Loucy (cell line): ENCODE measurements around the gene LAMC1.

Source experiments
- H2AFZ ChIP-seq: fragments of 200-600 bp; sonication (generic); 2 replicates; pipeline ENCODE4 v1.6.0; 2016; ENCODE audit warnings: antibody characterized with exemption, mild to moderate bottlenecking, low read length, moderate library complexity
- H3F3A ChIP-seq: fragments of 200-600 bp; 2 replicates; pipeline ENCODE4 v1.6.0; 2016; ENCODE audit warnings: antibody characterized with exemption, low read depth, mild to moderate bottlenecking
- H3K27me3 ChIP-seq: fragments of 200-600 bp; sonication (generic); 2 replicates; pipeline ENCODE4 v1.6.1; 2014; ENCODE audit warnings: low read length, mild to moderate bottlenecking; ENCODE audit not compliant: insufficient read depth, poor library complexity, severe bottlenecking
- H3K36me3 ChIP-seq: fragments of 200-600 bp; sonication (generic); 2 replicates; pipeline ENCODE4 v1.6.1; 2016; ENCODE audit warnings: low read length; ENCODE audit not compliant: insufficient read depth
- H3K4me1 ChIP-seq: fragments of 200-600 bp; sonication (generic); 2 replicates; pipeline ENCODE4 v1.5.1; 2014; ENCODE audit warnings: low read length, mild to moderate bottlenecking; ENCODE audit not compliant: insufficient read depth, poor library complexity, severe bottlenecking
- H3K4me2 ChIP-seq: fragments of 200-600 bp; sonication (generic); 2 replicates; pipeline ENCODE4 v1.6.0; 2014; ENCODE audit warnings: antibody characterized with exemption, low read length, low read depth, mild to moderate bottlenecking; ENCODE audit not compliant: poor library complexity, severe bottlenecking
- H3K4me3 ChIP-seq: fragments of 200-600 bp; sonication (generic); 2 replicates; pipeline ENCODE4 v1.5.1; 2014; ENCODE audit warnings: low read length, mild to moderate bottlenecking, mixed read lengths; ENCODE audit not compliant: poor library complexity, severe bottlenecking
- H3K79me2 ChIP-seq: fragments of 200-600 bp; sonication (generic); 2 replicates; pipeline ENCODE4 v1.6.1; 2014; ENCODE audit warnings: low read length; ENCODE audit not compliant: insufficient read depth
- H3K9ac ChIP-seq: fragments of 200-600 bp; sonication (generic); 2 replicates; pipeline ENCODE4 v1.6.0; 2014; ENCODE audit warnings: mild to moderate bottlenecking, low read depth, low read length, moderate library complexity; ENCODE audit not compliant: poor library complexity, severe bottlenecking
- H3K9me2 ChIP-seq: fragments of 200-600 bp; sonication (generic); replicated peaks from 2 replicates; pipeline ENCODE4 v1.6.1; 2016; ENCODE audit warnings: low read depth, low read length, mixed read lengths
- H3K9me3 ChIP-seq: fragments of 200-600 bp; sonication (generic); 2 replicates; pipeline ENCODE4 v1.6.1; 2014; ENCODE audit warnings: mild to moderate bottlenecking, antibody characterized with exemption, low read length, low read depth; ENCODE audit not compliant: insufficient read depth
- H4K20me1 ChIP-seq: fragments of 200-600 bp; sonication (generic); 2 replicates; pipeline ENCODE4 v1.6.0; 2014; ENCODE audit warnings: antibody characterized with exemption, low read length, mild to moderate bottlenecking; ENCODE audit not compliant: insufficient read depth, poor library complexity, severe bottlenecking
- EZH2phosphoT487 ChIP-seq: fragments of 200-600 bp; IDR thresholded peaks from 2 replicates; pipeline ENCODE4 v1.6.1; 2018; ENCODE audit warnings: antibody characterized with exemption, mild to moderate bottlenecking, moderate library complexity, borderline replicate concordance
- TF ChIP-seq, protein P1 (sequence below): fragments of 200-600 bp; sonication (generic); conservative IDR thresholded peaks from 2 replicates; pipeline ENCODE4 v1.5.1; 2014; ENCODE audit warnings: mild to moderate bottlenecking, antibody characterized with exemption, low read length

Gene LAMC1

DNA sequence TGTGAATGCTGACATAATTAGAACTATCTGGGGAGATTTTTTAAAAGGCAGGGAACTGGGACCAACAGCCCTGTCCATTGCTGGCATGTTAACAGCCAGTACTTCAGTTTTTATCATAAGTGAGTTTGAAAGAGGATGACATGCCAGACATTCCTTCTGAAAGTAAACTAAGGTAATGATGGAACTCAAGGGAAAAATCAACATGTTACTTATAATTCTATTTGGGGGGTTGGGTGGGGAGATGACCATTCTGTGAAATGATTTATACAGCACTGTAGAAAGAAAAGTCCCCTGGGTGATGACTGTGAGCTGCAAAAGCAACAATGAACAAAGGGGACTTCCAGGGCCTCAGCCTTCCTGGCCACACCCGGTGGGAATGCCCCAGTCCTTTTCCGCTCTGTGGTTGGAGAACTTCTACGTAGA lies 157.4 kb downstream of the LAMC1 start:
- Histone ChIP-seq H3K4me3 (no peak overlapping the region), H3K27me3 (no peaks in the 10 kb centered on the region), H4K20me1 (no peaks in the 10 kb centered on the region), H3K4me2 (peak overlapping the region; percentile 15), H2AFZ (peak overlapping the region; percentile 79), H3K4me1 (peaks cover 11% of the 10 kb centered on the region), H3K79me2 (no peaks in the 10 kb centered on the region), H3K9me3 (no peaks in the 10 kb centered on the region), H3K9me2 (no peaks in the 10 kb centered on the region), H3K36me3 (no peaks in the 10 kb centered on the region), H3F3A (no peaks in the 10 kb centered on the region), H3K9ac (no peak overlapping the region)
- TF ChIP-seq, protein P1, sequence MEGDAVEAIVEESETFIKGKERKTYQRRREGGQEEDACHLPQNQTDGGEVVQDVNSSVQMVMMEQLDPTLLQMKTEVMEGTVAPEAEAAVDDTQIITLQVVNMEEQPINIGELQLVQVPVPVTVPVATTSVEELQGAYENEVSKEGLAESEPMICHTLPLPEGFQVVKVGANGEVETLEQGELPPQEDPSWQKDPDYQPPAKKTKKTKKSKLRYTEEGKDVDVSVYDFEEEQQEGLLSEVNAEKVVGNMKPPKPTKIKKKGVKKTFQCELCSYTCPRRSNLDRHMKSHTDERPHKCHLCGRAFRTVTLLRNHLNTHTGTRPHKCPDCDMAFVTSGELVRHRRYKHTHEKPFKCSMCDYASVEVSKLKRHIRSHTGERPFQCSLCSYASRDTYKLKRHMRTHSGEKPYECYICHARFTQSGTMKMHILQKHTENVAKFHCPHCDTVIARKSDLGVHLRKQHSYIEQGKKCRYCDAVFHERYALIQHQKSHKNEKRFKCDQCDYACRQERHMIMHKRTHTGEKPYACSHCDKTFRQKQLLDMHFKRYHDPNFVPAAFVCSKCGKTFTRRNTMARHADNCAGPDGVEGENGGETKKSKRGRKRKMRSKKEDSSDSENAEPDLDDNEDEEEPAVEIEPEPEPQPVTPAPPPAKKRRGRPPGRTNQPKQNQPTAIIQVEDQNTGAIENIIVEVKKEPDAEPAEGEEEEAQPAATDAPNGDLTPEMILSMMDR = no peak
- TF ChIP-seq EZH2phosphoT487 = no peak

DNA sequence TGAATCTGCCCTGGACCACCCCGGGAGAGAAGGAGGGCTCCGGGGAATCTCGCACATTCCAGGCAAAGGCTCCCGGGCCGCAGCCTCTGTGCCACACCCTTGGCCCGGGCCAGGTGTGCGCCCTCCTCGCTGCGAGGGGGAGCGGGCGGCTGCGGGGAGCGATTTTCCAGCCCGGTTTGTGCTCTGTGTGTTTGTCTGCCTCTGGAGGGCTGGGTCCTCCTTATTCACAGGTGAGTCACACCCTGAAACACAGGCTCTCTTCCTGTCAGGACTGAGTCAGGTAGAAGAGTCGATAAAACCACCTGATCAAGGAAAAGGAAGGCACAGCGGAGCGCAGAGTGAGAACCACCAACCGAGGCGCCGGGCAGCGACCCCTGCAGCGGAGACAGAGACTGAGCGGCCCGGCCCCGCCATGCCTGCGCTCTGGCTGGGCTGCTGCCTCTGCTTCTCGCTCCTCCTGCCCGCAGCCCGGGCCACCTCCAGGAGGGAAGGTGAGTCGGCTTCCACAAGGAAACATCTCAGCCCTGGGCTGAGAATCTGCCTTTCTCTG lies 162.8 kb downstream of the LAMC1 start, which contains the start of gene LAMC2:
LAMC2 (plus strand) TSS at position 324 of the 550 bp plus-strand sequence; CDS start at position 413, 89 bp downstream.
- Histone ChIP-seq H3K4me3 (no peak within 1 kb of the TSS), H3K4me2 (no peak within 1 kb of the TSS), H3K9me2 (no peaks in the 10 kb centered on the region), H3K4me1 (peaks cover under 1% of the 10 kb centered on the region), H3K79me2 (no peaks in the 10 kb centered on the region), H3K27me3 (no peaks in the 10 kb centered on the region), H3K9me3 (no peaks in the 10 kb centered on the region), H3K9ac (no peak within 1 kb of the TSS), H3F3A (no peaks in the 10 kb centered on the region), H3K36me3 (no peaks in the 10 kb centered on the region), H4K20me1 (no peaks in the 10 kb centered on the region), H2AFZ (no peak within 1 kb of the TSS)
- no peak for TF ChIP-seq EZH2phosphoT487
- TF ChIP-seq, protein P1 = no peak

DNA sequence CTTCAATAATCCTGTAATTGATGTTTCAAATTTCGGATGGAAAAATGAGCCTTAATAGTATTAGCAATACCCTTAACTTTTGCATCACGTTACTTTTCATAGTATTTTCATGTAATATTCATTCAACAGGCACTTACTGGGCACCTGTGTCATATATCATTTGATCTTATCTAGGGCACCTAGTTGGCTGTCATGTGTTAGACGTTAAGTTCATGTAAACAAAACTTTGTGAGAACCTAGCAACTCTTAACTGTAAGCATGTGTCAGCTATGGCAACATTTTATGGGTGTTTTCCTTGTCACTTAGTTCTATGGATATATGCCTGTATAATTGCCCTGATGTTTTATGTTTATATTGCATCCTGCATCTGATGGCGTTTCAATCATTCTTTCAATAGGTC lies 163.6 kb downstream of the LAMC1 start:
- Histone ChIP-seq H3K36me3 (no peaks in the 10 kb centered on the region), H3K9me2 (no peaks in the 10 kb centered on the region), H4K20me1 (no peaks in the 10 kb centered on the region), H3K79me2 (no peaks in the 10 kb centered on the region), H3K4me3 (no peak overlapping the region), H3K9ac (no peak overlapping the region), H3K4me1 (no peaks in the 10 kb centered on the region), H3F3A (no peaks in the 10 kb centered on the region), H2AFZ (no peak overlapping the region), H3K27me3 (no peaks in the 10 kb centered on the region), H3K4me2 (no peak overlapping the region), H3K9me3 (no peaks in the 10 kb centered on the region)
- TF ChIP-seq, protein P1 = no peak
- no peak for TF ChIP-seq EZH2phosphoT487
